Activated T-cell treated with anti-CD3 and anti-CD28 coated beads for 4 hours (primary cell): Measurements from ENCODE around the gene RNF25.

Source experiments
- DNase-seq: peaks from one replicate; pipeline ENCODE4 v3.0.0-alpha.2; 2020

The RNF25 gene

DNA sequence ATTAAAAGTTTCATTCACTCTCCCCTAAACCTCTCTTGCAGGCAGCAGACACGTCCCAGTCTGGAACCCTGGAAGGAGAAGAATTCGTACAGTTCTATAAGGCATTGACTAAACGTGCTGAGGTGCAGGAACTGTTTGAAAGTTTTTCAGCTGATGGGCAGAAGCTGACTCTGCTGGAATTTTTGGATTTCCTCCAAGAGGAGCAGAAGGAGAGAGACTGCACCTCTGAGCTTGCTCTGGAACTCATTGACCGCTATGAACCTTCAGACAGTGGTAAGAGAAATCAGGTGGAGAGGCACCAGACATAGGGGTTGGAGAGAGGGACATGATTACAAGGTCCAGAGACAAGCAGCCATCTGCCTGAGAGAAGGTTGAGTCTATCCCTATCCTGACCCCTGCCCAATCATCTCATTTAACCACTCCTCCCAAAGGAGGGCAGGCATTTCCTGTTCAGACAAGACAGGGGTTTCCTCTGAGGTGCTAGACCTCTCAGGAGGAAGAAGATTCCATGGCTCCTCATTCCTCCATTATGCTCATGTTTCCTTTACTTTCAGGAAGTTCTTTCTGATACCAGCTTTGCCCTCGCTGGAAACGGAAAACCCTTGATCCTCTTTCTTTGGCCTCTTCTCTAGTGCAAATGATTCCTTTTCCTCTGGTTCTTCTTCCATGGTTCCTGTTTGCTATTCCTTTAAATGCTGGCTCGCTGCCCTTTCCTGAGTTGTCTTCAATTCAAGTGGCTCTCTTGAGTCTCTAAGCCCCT is 49.0 kb downstream of the RNF25 start:
- DNase-seq, result no peak

GRCh38 chr2:218621007-218621406 is 50.8 kb downstream of the RNF25 start:
- no peak for DNase-seq

DNA sequence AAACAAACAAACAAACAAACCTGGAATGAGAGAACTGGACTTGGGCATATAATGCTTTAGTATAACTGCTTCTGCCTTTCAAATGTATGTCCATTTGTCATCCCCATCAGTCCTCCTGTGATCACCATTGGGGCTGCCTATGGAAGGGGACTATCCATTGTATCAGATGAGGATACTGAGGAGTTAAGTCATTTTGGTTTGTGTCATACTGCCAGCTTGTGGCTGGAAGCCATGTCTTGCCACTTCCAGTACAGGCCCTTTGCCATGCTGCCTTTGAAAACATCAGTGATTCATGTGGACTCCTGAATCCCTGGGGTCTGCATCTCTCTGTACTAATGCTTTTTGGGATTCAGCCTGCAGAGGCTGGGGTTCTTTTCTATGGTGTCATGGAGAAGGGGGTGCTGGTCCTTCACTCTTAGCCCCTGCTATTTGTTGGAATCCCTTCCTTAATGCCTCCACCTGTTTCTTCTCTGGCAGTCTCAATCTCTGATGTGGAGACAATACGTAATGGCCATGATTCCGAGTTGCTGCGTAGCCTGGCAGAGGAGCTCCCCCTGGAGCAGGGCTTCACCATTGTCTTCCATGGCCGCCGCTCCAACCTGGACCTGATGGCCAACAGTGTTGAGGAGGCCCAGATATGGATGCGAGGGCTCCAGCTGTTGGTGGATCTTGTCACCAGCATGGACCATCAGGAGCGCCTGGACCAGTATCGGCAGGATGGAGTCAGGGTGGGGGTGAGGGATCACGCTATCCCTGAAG is 53.5 kb downstream of the RNF25 start:
- DNase-seq, result no peak

DNA sequence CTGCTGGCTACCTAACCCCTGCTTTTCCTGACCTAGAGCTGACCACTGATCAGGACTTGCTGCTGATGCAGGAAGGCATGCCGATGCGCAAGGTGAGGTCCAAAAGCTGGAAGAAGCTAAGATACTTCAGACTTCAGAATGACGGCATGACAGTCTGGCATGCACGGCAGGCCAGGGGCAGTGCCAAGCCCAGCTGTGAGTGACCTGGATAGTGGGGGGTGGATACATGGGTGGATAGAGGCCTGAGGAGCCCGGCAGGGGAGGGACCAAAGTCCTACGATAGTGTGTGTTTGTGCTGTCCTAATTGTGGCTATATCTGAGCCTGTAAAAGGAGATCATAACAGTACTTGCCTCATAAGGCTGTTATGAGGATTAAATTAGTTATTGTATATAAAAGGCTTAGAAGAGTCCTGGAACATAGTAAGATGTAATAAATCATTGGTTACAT is 55.9 kb downstream of the RNF25 start:
- no peak for DNase-seq
